Left renal pelvis (tissue), 4 donors: ENCODE data around the gene PPP1CC. TPM values are rescaled to one million over a fixed set of nuclear protein-coding genes. Genes with fewer than 3 reads are reported as not detected.
"Not testable (repeated sequence)": the region's sequence is repeated elsewhere in the genome, so short reads cannot be mapped to it uniquely, and the experiment has no call there.

Experiments used
- DNase-seq, 4 donors: peaks; one replicate each; pipeline ENCODE4 v3.0.0-alpha.2; 2013; ENCODE audit warnings: low read depth in 4 of 4, low spot score in 3 of 4
- polyA plus RNA-seq, 4 donors: library from polyadenylated mRNA; unstranded; fragments of 120-200 nt; gene quantifications; one replicate each; pipeline ENCODE4 v1.2.1, GENCODE V29; 2013; ENCODE audit not compliant: insufficient read length in 4 of 4

PPP1CC gene
- 100 to 1,000 TPM; 181 to 216 (median 196) TPM for polyA plus RNA-seq

GRCh38 chr12:110742718-110743570 is at the start of gene PPP1CC:
Gene PPP1CC (minus strand): TSS chr12:110742891. CDS start chr12:110742707, 184 bp downstream.
- DNase-seq = peak; percentile 72 to 88 (median 88)

GRCh38 chr12:110791589-110791988 is 48.9 kb upstream of the PPP1CC start:
- no peak for DNase-seq

DNA sequence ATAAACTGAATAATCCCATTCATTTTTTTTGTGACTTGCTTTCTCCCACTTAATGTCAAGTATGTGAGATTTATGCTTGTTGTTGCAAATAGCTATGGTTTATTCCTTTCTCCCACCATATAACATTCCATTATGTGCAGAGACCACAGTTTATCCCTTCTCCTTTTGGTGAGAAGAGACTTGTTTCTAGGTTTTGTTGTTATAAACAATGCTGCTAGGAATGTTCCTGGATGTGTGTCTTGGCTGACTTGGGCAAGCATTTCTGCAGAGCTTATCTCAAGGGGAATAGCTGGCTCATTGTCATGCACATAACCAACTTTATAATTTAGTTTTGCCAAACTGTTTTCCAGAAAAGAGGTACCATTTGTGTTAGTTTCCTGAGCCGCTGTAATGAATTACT is 47.6 kb upstream of the PPP1CC start:
- DNase-seq = no peak

- DNase-seq = no peak
These were observed 43.3 kb upstream of the PPP1CC start for GRCh38 chr12:110786012-110786411.

DNA sequence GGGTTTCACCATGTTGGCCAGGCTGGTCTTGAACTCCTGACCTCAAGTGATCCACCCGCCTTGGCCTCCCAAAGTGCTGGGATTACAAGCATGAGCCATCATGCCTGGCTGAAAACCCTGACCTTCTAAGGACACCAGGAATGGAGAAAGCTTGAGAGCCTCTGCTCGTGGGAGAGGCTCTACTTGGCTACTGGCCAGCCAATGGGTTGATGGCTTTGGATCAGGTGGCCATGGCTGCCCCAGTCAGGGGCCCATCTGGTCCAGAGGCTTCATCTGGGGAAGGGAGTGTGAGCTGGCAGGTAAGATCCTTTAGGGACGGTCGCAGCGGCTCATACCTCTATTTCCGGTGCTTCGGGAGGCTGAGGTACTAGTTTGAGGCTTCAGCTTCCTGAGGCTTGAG is 42.5 kb upstream of the PPP1CC start:
- DNase-seq = no peak

DNA sequence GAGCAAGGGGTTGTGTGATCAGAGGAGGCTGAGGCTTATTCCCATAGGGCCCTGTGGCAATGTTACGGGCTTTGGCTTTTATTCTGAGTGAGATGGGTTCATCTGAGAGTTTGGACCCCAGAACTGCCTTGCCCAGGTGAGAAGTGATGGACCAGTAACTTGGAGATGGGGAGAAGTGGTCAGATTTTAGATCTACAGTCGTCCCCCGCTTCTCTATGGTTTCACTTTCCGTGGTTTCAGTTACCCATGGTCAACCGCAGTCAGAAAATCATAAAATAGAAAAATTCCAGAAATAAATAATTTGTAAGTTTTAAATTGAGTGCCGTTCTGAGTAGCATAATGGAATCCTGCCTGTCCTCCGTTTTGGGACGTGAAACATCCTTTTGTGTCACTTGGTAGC is 40.2 kb upstream of the PPP1CC start:
- no peak for DNase-seq

- DNase-seq = no peak
These were observed 39.4 kb upstream of the PPP1CC start for GRCh38 chr12:110782094-110782493.

DNA sequence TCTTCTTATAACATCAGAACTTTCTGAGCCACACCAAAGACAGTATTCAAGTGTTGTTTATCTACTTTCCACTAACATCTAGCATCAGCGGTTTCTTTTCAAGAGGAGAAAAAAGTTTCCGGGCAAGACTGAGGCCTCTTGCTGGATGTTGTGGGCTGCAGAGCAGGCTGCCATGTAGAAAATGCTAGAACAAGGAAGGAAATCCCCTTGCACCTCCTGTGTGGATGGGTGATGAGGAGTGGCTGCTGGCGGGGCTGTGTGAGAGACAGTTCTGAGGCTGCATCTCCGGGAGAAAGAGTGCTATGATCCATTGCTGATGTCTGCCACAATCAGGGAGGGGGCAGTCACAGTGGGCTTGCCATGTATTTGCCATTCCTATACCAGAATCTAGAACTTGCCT is 37.8 kb upstream of the PPP1CC start:
- DNase-seq = no peak

- no peak for DNase-seq
These were observed 36.3 kb upstream of the PPP1CC start for GRCh38 chr12:110778833-110779577.

- DNase-seq = no peak
These were observed 33.7 kb upstream of the PPP1CC start for GRCh38 chr12:110776410-110776809.

DNA sequence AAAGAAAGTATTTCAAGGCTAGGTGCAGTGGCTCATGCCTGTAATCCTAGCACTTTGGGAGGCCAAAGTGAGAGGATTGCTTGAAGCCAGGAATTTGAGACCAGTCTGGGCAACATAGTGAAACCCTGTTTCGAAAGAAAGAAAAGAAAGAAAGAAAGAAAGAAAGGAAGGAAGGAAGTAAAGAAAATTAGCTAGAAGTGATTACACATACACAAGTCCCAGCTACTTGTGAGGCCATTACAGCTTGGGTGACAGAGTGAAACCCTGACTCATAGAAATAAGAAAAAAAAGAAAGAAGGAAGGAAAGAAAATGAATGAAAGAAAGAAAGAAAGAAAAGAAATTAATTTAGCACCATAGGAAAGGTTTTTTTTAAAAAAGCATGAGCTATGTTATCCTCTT is 33.3 kb upstream of the PPP1CC start:
- no peak for DNase-seq

- no peak for DNase-seq
These were observed 32.1 kb upstream of the PPP1CC start for GRCh38 chr12:110774824-110775223.

DNA sequence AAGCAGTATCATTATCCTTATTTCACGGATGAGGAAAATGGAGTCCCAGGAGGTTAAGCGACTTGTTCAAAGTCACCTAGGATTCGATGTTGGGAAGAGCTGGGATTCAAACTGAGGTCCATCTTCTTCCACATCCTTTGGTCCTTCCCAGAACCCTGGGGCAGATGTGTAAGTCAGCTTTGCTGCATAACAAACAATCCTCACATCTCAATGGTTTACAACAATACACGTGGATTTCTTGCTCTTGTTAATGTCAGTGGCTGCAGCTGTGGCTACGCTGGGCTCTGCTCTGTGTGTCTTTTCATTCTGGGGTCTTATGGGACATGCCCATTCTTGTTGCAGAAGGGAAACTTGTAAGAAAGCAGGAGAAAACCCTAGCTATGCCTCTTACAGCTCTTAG is 26.3 kb upstream of the PPP1CC start:
- DNase-seq = no peak

DNA sequence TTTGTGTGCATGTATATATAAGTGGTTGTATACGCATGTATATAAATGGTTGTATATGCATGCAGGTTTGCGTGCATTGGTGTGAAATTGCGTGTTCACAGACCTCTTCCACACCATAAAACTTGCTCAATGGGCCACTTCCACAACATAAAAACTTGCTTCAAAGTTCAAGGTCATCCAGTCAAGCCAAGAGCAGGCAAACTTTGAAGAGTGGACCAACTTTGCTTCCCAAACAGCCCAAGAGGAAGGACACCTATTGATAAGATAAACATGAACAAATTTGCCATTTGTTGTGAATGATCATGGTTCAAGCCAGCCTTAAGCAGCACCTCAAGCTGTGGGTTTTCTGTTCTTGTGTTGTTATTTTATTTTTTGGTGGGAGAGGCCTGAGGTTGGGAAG is 25.2 kb upstream of the PPP1CC start:
- no peak for DNase-seq

DNA sequence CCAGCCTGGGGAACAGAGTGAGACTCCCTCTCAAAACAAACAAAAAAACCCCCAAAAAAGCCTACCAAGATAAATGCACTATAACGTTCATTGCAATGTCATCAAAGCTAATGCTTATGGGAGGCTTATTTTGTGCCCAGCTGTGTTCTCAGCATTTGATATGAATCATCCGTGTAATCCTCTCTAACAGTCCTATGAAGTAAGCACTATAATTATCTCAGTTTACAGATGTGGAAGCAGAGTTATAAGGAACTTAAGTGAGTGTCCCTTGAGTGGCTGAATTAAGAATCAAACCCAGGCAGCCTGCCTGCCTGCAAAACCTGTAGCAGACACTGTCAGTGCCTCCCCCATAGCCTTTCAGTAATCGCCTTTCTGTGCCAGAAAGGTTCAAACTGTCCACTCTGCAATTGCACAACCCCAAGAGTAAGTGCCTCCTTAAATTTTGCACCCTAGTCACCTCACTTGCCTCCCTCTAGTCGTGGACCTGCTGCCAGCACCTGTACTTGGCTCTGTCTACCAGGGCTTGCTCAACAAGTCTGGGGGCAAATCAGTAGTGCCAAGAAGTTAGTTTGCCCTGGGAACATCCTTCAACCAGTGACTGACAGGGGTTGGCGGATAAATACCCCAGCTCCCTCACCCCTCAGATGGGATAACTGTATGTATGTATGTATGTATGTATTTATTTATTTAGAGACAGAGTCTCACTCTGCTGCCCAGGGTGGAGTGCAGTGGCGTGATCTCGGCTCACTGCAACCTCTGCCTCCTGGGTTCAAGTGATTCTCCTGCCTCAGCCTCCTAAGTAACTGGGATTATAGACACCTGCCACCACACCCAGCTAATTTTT is 23.8 kb upstream of the PPP1CC start:
- DNase-seq = no peak

- not testable (repeated sequence) for DNase-seq
These were observed 22.9 kb upstream of the PPP1CC start for GRCh38 chr12:110765572-110765971.

DNA sequence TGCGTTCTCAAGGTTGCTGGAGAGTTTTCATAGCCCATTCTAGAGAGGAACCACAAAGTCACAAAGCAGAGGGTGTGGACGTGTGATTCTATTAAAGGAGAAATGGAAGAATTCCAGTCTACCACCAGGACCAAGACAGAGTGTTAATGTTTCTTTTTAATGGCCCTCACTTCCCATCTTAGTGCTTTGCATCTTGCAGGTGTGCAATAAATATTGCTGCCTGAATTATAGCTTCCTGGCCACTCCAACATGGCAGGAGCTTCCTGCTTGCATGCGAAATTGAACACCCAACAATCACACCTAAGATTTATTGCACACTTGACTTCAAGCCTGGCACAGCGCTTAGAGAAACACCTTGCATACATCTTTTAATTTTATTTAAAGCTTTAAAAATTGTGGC is 22.4 kb upstream of the PPP1CC start:
- no peak for DNase-seq

- no peak for DNase-seq
These were observed 20.9 kb upstream of the PPP1CC start for GRCh38 chr12:110763583-110763982.

GRCh38 chr12:110762891-110763290 is 20.2 kb upstream of the PPP1CC start:
- no peak for DNase-seq

GRCh38 chr12:110760204-110760609 is 17.5 kb upstream of the PPP1CC start:
- no peak for DNase-seq

DNA sequence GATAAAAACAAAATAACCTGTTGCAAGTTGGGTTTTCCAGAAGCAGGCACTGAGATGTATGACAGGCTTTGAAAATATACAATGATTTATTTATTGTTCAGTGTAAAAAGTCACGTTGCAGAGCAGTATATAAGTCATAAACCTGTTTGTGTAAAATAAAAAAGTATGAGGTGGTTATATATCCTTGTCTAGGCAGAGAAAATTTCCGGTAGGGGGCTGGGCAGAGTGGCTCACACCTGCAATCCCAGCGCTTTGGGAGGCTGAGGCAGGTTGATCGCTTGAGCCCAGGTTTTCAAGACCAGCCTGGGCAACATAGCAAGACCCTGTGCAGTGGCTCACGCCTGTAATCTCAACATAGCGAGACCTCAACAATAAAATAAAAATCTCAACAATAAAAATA is 16.2 kb upstream of the PPP1CC start:
- DNase-seq = no peak
